ENCODE results near the gene DPP6.

GRCh38 chr7:154861589-154861988 lies 809.4 kb downstream of the DPP6 start:
- TF ChIP-seq CTCF (IDR thresholded peaks at IDR 0.05) (no peak), POLR2A (IDR thresholded peaks at IDR 0.05) (no peak)
